KMS-11 (cell line): Measurements from ENCODE around the gene ICAM4.

Experiments
- H2AFZ ChIP-seq: fragments of 200-600 bp; sonication (generic); 2 replicates; pipeline ENCODE4 v1.6.1; 2016; ENCODE audit warnings: antibody characterized with exemption, mixed run types, low read depth
- H3K27ac ChIP-seq: fragments of 200-600 bp; sonication (generic); 2 replicates; pipeline ENCODE4 v1.6.1; 2016; ENCODE audit warnings: mild to moderate bottlenecking, mixed run types
- H3K27me3 ChIP-seq: fragments of 200-600 bp; sonication (generic); 2 replicates; pipeline ENCODE4 v1.6.1; 2017; ENCODE audit warnings: mild to moderate bottlenecking, low read depth, mixed run types, moderate library complexity; ENCODE audit not compliant: insufficient read depth
- H3K36me3 ChIP-seq: fragments of 200-600 bp; sonication (generic); 2 replicates; pipeline ENCODE4 v1.6.1; 2017; ENCODE audit warnings: mild to moderate bottlenecking, mixed run types; ENCODE audit not compliant: insufficient read depth
- H3K4me1 ChIP-seq: fragments of 200-600 bp; sonication (generic); 2 replicates; pipeline ENCODE4 v1.6.1; 2016; ENCODE audit warnings: mild to moderate bottlenecking, low read depth, mixed run types; ENCODE audit not compliant: poor library complexity, severe bottlenecking
- H3K4me2 ChIP-seq: fragments of 200-600 bp; sonication (generic); 2 replicates; pipeline ENCODE4 v1.7.0; 2016; ENCODE audit warnings: mild to moderate bottlenecking, mixed run types
- H3K4me3 ChIP-seq: fragments of 200-600 bp; sonication (generic); IDR thresholded peaks from 2 replicates; pipeline ENCODE4 v1.6.1; 2017; ENCODE audit warnings: low read depth, low read length, mixed read lengths; ENCODE audit not compliant: insufficient read depth
- H3K79me2 ChIP-seq: fragments of 200-600 bp; sonication (generic); 2 replicates; pipeline ENCODE4 v1.6.1; 2016; ENCODE audit warnings: low read depth, mixed run types; ENCODE audit not compliant: insufficient read depth
- H3K9ac ChIP-seq: fragments of 200-600 bp; sonication (generic); 2 replicates; pipeline ENCODE4 v1.6.1; 2016; ENCODE audit warnings: mild to moderate bottlenecking, mixed run types
- H4K20me1 ChIP-seq: fragments of 200-600 bp; sonication (generic); 2 replicates; pipeline ENCODE4 v1.6.1; 2016; ENCODE audit warnings: mild to moderate bottlenecking, mixed run types; ENCODE audit not compliant: insufficient read depth
- CTCF ChIP-seq: fragments of 200-600 bp; sonication (generic); conservative IDR thresholded peaks from 2 replicates; pipeline ENCODE4 v1.6.1; 2017; ENCODE audit warnings: low read depth, mild to moderate bottlenecking, antibody characterized with exemption, low read length, moderate library complexity, mixed read lengths

Gene ICAM4

GRCh38 chr19:10329555-10329954 is 42.8 kb downstream of the ICAM4 start:
- TF ChIP-seq CTCF: no peak
- H3K79me2 ChIP-seq: peaks cover 26% of the 10 kb centered on the region
- H3K27ac ChIP-seq: no peak overlapping the region
- H2AFZ ChIP-seq: no peak overlapping the region
- H3K4me1 ChIP-seq: peaks cover 16% of the 10 kb centered on the region
- no peak overlapping the region for H3K9ac ChIP-seq
- peaks cover 9% of the 10 kb centered on the region; the same call in 1 of the 2 replicates for H3K36me3 ChIP-seq
- H3K27me3 ChIP-seq: no peaks in the 10 kb centered on the region
- H3K4me3 ChIP-seq: no peak overlapping the region
- H4K20me1 ChIP-seq: no peaks in the 10 kb centered on the region
- H3K4me2 ChIP-seq: no peak overlapping the region

- peak overlapping the region; percentile 82 for H3K4me2 ChIP-seq
- H3K79me2 ChIP-seq: peaks cover 26% of the 10 kb centered on the region
- H3K27me3 ChIP-seq: no peaks in the 10 kb centered on the region
- H4K20me1 ChIP-seq: no peaks in the 10 kb centered on the region
- TF ChIP-seq CTCF: no peak
- H3K36me3 ChIP-seq: no peaks in the 10 kb centered on the region; the same call in 1 of the 2 replicates
- no peak overlapping the region for H3K4me3 ChIP-seq
- H3K27ac ChIP-seq: peak overlapping the region; percentile 82; the same call in 1 of the 2 replicates
- H3K4me1 ChIP-seq: peaks cover 16% of the 10 kb centered on the region
- H2AFZ ChIP-seq: no peak overlapping the region
- peak overlapping the region; percentile 85; the same call in 1 of the 2 replicates for H3K9ac ChIP-seq
These were observed 45.6 kb downstream of the ICAM4 start for GRCh38 chr19:10332158-10332964.

GRCh38 chr19:10332965-10333757 is 46.4 kb downstream of the ICAM4 start, which contains the start of gene RAVER1:
Gene RAVER1, minus strand, starts transcription at chr19:10333529. Its CDS starts 22 bp downstream, at chr19:10333507.
- TF ChIP-seq CTCF: no peak
- H3K9ac ChIP-seq: peak within 1 kb of the TSS; percentile 85

GRCh38 chr19:10333758-10334587 is 47.2 kb downstream of the ICAM4 start:
- Histone ChIP-seq H3K4me2 (peak overlapping the region; percentile 58), H3K9ac (peak overlapping the region; percentile 85; the same call in 1 of the 2 replicates), H3K79me2 (peaks cover 26% of the 10 kb centered on the region), H4K20me1 (no peaks in the 10 kb centered on the region), H3K4me1 (peaks cover 16% of the 10 kb centered on the region), H3K27me3 (no peaks in the 10 kb centered on the region), H3K4me3 (no peak overlapping the region), H3K36me3 (no peaks in the 10 kb centered on the region; the same call in 1 of the 2 replicates), H3K27ac (no peak overlapping the region), H2AFZ (peak overlapping the region; percentile 62)
- TF ChIP-seq CTCF: no peak

More at GRCh38 chr19:10332965-10333757, 46.4 kb downstream of the ICAM4 start, which contains the start of gene RAVER1:
- Histone ChIP-seq H3K4me1 (peaks cover 16% of the 10 kb centered on the region), H3K27me3 (no peaks in the 10 kb centered on the region), H3K36me3 (no peaks in the 10 kb centered on the region; the same call in 1 of the 2 replicates), H4K20me1 (no peaks in the 10 kb centered on the region), H3K79me2 (peaks cover 26% of the 10 kb centered on the region), H3K4me2 (peak within 1 kb of the TSS; percentile 82), H2AFZ (peak within 1 kb of the TSS; percentile 72), H3K27ac (peak within 1 kb of the TSS; percentile 82), H3K4me3 (no peak within 1 kb of the TSS)
